IMR-90 (cell line): ENCODE data around the gene KRT28.

ENCODE experiments used
- BHLHE40 ChIP-seq: fragments of 150-350 bp; IDR thresholded peaks from 2 replicates; pipeline ENCODE4 v1.6.1; 2016; ENCODE audit warnings: mild to moderate bottlenecking, low read depth, low read length
- FOS ChIP-seq: fragments of 150-350 bp; IDR thresholded peaks from 2 replicates; pipeline ENCODE4 v1.6.1; 2016; ENCODE audit warnings: low read depth, low read length
- MAZ ChIP-seq: IDR thresholded peaks from 2 replicates; pipeline ENCODE4 v1.6.1; 2012; ENCODE audit warnings: low read depth, mild to moderate bottlenecking, low read length, improper control_type of control experiment, moderate library complexity, borderline replicate concordance
- NFE2L2 ChIP-seq: fragments of 150-350 bp; IDR thresholded peaks from 2 replicates; pipeline ENCODE4 v1.6.1; 2016; ENCODE audit warnings: low read depth, mild to moderate bottlenecking, low read length
- POLR2A ChIP-seq: IDR thresholded peaks from 2 replicates; pipeline ENCODE4 v1.6.1; 2012; ENCODE audit warnings: mild to moderate bottlenecking, low read depth, low read length
- RAD21 ChIP-seq: IDR thresholded peaks from 2 replicates; pipeline ENCODE4 v1.6.1; 2012; ENCODE audit warnings: low read length, improper control_type of control experiment
- RFX5 ChIP-seq: IDR thresholded peaks from 2 replicates; pipeline ENCODE4 v1.8.0; 2012; ENCODE audit warnings: low read depth, mild to moderate bottlenecking, low read length, moderate library complexity
- SMC3 ChIP-seq: fragments of 150-350 bp; IDR thresholded peaks from 2 replicates; pipeline ENCODE4 v1.6.1; 2016; ENCODE audit warnings: low read depth, mild to moderate bottlenecking, antibody characterized with exemption, low read length, moderate library complexity
- TF ChIP-seq, protein P1 (sequence below): conservative IDR thresholded peaks from 2 replicates; pipeline ENCODE4 v1.5.1; 2012; ENCODE audit warnings: mild to moderate bottlenecking, low read depth, low read length, improper control_type of control experiment
- TF ChIP-seq, protein P2 (sequence below): fragments of 150-350 bp; IDR thresholded peaks from 2 replicates; pipeline ENCODE4 v1.6.1; 2016; ENCODE audit warnings: low read depth, mild to moderate bottlenecking, low read length, moderate library complexity, borderline replicate concordance
- TF ChIP-seq, protein P3 (sequence below): fragments of 150-350 bp; IDR thresholded peaks from 2 replicates; pipeline ENCODE4 v1.6.1; 2017; ENCODE audit warnings: mild to moderate bottlenecking, antibody characterized with exemption, low read length, low read depth

DNA sequence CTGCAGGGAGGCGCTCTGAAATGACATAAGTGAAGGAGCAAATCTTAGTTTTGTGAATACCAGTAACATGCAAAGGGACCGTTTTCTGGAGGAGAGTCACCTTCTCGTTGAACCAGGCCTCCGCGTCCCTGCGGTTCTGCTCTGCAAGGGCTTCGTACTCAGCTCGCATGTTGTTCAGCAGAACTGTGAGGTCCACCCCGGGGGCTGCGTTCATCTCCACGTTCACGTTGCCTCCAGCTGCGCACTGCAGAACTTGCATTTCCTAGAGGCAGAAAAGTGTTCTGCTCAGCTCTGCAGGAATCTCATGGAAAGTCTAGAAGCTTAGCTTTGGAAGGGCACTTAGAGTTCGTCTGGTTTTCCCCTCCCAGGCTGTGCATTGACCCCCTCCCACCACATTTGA lies 48.7 kb downstream of the KRT28 start:
- TF ChIP-seq, protein P1, sequence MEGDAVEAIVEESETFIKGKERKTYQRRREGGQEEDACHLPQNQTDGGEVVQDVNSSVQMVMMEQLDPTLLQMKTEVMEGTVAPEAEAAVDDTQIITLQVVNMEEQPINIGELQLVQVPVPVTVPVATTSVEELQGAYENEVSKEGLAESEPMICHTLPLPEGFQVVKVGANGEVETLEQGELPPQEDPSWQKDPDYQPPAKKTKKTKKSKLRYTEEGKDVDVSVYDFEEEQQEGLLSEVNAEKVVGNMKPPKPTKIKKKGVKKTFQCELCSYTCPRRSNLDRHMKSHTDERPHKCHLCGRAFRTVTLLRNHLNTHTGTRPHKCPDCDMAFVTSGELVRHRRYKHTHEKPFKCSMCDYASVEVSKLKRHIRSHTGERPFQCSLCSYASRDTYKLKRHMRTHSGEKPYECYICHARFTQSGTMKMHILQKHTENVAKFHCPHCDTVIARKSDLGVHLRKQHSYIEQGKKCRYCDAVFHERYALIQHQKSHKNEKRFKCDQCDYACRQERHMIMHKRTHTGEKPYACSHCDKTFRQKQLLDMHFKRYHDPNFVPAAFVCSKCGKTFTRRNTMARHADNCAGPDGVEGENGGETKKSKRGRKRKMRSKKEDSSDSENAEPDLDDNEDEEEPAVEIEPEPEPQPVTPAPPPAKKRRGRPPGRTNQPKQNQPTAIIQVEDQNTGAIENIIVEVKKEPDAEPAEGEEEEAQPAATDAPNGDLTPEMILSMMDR = no peak
- TF ChIP-seq POLR2A = no peak
- TF ChIP-seq FOS = no peak
- TF ChIP-seq, protein P2, sequence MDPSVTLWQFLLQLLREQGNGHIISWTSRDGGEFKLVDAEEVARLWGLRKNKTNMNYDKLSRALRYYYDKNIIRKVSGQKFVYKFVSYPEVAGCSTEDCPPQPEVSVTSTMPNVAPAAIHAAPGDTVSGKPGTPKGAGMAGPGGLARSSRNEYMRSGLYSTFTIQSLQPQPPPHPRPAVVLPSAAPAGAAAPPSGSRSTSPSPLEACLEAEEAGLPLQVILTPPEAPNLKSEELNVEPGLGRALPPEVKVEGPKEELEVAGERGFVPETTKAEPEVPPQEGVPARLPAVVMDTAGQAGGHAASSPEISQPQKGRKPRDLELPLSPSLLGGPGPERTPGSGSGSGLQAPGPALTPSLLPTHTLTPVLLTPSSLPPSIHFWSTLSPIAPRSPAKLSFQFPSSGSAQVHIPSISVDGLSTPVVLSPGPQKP = no peak
- no peak for TF ChIP-seq RAD21
- TF ChIP-seq RFX5 = no peak
- TF ChIP-seq MAZ = no peak
- TF ChIP-seq SMC3 = no peak
- TF ChIP-seq, protein P3, sequence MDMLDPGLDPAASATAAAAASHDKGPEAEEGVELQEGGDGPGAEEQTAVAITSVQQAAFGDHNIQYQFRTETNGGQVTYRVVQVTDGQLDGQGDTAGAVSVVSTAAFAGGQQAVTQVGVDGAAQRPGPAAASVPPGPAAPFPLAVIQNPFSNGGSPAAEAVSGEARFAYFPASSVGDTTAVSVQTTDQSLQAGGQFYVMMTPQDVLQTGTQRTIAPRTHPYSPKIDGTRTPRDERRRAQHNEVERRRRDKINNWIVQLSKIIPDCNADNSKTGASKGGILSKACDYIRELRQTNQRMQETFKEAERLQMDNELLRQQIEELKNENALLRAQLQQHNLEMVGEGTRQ = no peak
- TF ChIP-seq NFE2L2 = no peak
- TF ChIP-seq BHLHE40 = no peak
